ENCODE measurements around the gene ARID1B. TPM values are rescaled to one million over a fixed set of nuclear protein-coding genes. Genes with fewer than 3 reads are reported as not detected.

The ARID1B gene
- total RNA-seq, 1 donor from 2014 or later = 78.1 TPM

DNA sequence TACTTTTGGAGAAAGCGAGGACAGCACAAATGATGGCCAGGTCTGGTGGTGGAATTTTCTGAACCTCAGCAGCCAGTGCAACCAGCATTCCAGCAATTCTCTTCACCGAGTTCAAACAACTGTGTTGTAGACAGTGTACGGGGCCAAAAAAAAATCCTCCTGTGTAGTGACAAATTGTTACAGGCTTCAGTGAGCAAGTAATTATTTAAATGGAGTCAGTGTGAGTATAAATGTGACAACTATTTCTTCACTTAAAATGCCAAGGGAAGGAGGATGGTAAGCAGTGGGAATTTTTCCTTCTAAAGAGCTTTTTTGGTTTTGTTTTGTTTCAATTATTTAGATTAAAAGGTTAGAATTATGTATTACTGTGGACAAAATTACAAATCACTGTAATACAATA is 392.0 kb downstream of the ARID1B start:
- peaks cover 32% of the 10 kb centered on the region for H3K36me3 Mint-ChIP-seq (ENCODE audit: unreplicated experiment)
- H3K4me3 Mint-ChIP-seq (ENCODE audit: unreplicated experiment) = no peak overlapping the region
- TF ChIP-seq, protein P1, sequence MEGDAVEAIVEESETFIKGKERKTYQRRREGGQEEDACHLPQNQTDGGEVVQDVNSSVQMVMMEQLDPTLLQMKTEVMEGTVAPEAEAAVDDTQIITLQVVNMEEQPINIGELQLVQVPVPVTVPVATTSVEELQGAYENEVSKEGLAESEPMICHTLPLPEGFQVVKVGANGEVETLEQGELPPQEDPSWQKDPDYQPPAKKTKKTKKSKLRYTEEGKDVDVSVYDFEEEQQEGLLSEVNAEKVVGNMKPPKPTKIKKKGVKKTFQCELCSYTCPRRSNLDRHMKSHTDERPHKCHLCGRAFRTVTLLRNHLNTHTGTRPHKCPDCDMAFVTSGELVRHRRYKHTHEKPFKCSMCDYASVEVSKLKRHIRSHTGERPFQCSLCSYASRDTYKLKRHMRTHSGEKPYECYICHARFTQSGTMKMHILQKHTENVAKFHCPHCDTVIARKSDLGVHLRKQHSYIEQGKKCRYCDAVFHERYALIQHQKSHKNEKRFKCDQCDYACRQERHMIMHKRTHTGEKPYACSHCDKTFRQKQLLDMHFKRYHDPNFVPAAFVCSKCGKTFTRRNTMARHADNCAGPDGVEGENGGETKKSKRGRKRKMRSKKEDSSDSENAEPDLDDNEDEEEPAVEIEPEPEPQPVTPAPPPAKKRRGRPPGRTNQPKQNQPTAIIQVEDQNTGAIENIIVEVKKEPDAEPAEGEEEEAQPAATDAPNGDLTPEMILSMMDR (IDR thresholded peaks at IDR 0.05) = no peak
- H3K9me3 Mint-ChIP-seq (ENCODE audit: unreplicated experiment) = no peaks in the 10 kb centered on the region
- DNase-seq (ENCODE audit: extremely low spot score, unreplicated experiment) = no peak
- peaks cover 3% of the 10 kb centered on the region for H3K4me1 Mint-ChIP-seq (ENCODE audit: unreplicated experiment)
- no peaks in the 10 kb centered on the region for H3K27me3 Mint-ChIP-seq (ENCODE audit: unreplicated experiment)
- H3K27ac Mint-ChIP-seq (ENCODE audit: unreplicated experiment) = no peak overlapping the region

DNA sequence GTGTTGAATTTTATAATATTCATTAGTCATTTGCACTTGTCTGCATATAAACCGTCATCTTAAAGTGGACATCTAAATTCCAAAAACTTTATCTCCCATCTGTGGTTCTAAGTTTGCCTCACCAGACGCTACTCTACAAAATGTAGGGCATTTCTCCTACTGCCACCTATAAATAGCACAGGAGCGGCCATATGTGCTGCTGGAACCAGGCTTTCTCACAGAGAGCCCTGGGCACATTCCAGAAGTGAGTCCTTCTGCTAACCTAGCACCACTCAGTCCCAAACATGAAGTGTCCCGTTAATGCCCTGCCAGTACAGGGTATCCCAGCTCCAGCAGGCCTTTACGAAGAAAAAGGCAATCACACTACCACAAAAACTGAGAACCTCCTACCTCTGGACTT is 392.5 kb downstream of the ARID1B start:
- no peak for DNase-seq (ENCODE audit: extremely low spot score, unreplicated experiment)
- TF ChIP-seq, protein P1 (IDR thresholded peaks at IDR 0.05) = no peak
- H3K27ac Mint-ChIP-seq (ENCODE audit: unreplicated experiment) = no peak overlapping the region
- peaks cover 31% of the 10 kb centered on the region for H3K36me3 Mint-ChIP-seq (ENCODE audit: unreplicated experiment)
- H3K9me3 Mint-ChIP-seq (ENCODE audit: unreplicated experiment) = no peaks in the 10 kb centered on the region
- peaks cover 3% of the 10 kb centered on the region for H3K4me1 Mint-ChIP-seq (ENCODE audit: unreplicated experiment)
- H3K4me3 Mint-ChIP-seq (ENCODE audit: unreplicated experiment) = no peak overlapping the region
- H3K27me3 Mint-ChIP-seq (ENCODE audit: unreplicated experiment) = no peaks in the 10 kb centered on the region

- no peak overlapping the region for H3K27ac Mint-ChIP-seq (ENCODE audit: unreplicated experiment)
- peaks cover 3% of the 10 kb centered on the region for H3K4me1 Mint-ChIP-seq (ENCODE audit: unreplicated experiment)
- TF ChIP-seq, protein P1 (IDR thresholded peaks at IDR 0.05) = no peak
- H3K36me3 Mint-ChIP-seq (ENCODE audit: unreplicated experiment) = peaks cover 33% of the 10 kb centered on the region
- H3K27me3 Mint-ChIP-seq (ENCODE audit: unreplicated experiment) = no peaks in the 10 kb centered on the region
- no peak for DNase-seq (ENCODE audit: extremely low spot score, unreplicated experiment)
- H3K9me3 Mint-ChIP-seq (ENCODE audit: unreplicated experiment) = no peaks in the 10 kb centered on the region
- H3K4me3 Mint-ChIP-seq (ENCODE audit: unreplicated experiment) = no peak overlapping the region
Observed at GRCh38 chr6:157170535-157170934, 393.4 kb downstream of the ARID1B start.

- no peaks in the 10 kb centered on the region for H3K4me1 Mint-ChIP-seq (ENCODE audit: unreplicated experiment)
- H3K27me3 Mint-ChIP-seq (ENCODE audit: unreplicated experiment) = no peaks in the 10 kb centered on the region
- TF ChIP-seq, protein P1 (IDR thresholded peaks at IDR 0.05) = no peak
- DNase-seq (ENCODE audit: extremely low spot score, unreplicated experiment) = no peak
- H3K36me3 Mint-ChIP-seq (ENCODE audit: unreplicated experiment) = peaks cover 35% of the 10 kb centered on the region
- no peak overlapping the region for H3K27ac Mint-ChIP-seq (ENCODE audit: unreplicated experiment)
- H3K9me3 Mint-ChIP-seq (ENCODE audit: unreplicated experiment) = no peaks in the 10 kb centered on the region
- H3K4me3 Mint-ChIP-seq (ENCODE audit: unreplicated experiment) = no peak overlapping the region
Observed at GRCh38 chr6:157171801-157172200, 394.6 kb downstream of the ARID1B start.

GRCh38 chr6:157172231-157172701 is 395.1 kb downstream of the ARID1B start:
- no peak for DNase-seq (ENCODE audit: extremely low spot score, unreplicated experiment)
- peaks cover 34% of the 10 kb centered on the region for H3K36me3 Mint-ChIP-seq (ENCODE audit: unreplicated experiment)
- TF ChIP-seq, protein P1 (IDR thresholded peaks at IDR 0.05) = no peak
- no peaks in the 10 kb centered on the region for H3K27me3 Mint-ChIP-seq (ENCODE audit: unreplicated experiment)
- no peak overlapping the region for H3K27ac Mint-ChIP-seq (ENCODE audit: unreplicated experiment)
- H3K4me3 Mint-ChIP-seq (ENCODE audit: unreplicated experiment) = no peak overlapping the region
- no peaks in the 10 kb centered on the region for H3K9me3 Mint-ChIP-seq (ENCODE audit: unreplicated experiment)
- no peaks in the 10 kb centered on the region for H3K4me1 Mint-ChIP-seq (ENCODE audit: unreplicated experiment)

Data from osteocyte (in vitro differentiated cells).